Peyer's patch (tissue), 4 donors: ENCODE data around the gene MCUB.

Experiments used
- CTCF ChIP-seq, 6 experiments: fragments of 450-650 bp in 4 of 6; fragments of 200-600 bp in 2 of 6; sonication (generic) in 1 of 6; IDR thresholded peaks; one replicate each; pipeline ENCODE4 v1.5.1; 2017 to 2019; ENCODE audit warnings: antibody characterized with exemption in 6 of 6, mild to moderate bottlenecking in 3 of 6, moderate library complexity in 1 of 6
- POLR2A ChIP-seq, 2 donors: fragments of 450-650 bp; IDR thresholded peaks; one replicate each; pipeline ENCODE4 v1.5.1; 2017; ENCODE audit warnings: antibody characterized with exemption in 2 of 2, mild to moderate bottlenecking in 2 of 2, moderate library complexity in 2 of 2

GRCh38 chr4:109675181-109675580 is 115.1 kb downstream of the MCUB start:
- TF ChIP-seq CTCF (IDR thresholded peaks at IDR 0.05) (no peak), POLR2A (IDR thresholded peaks at IDR 0.05) (no peak)
